ENCODE data around the gene TMEM217. TPM values are rescaled to one million over a fixed set of nuclear protein-coding genes. Genes with fewer than 3 reads are reported as not detected.
A peak's percentile ranks its signal among the peaks of the same experiment; 100 is the strongest.
"Not testable (repeated sequence)": the region's sequence is repeated elsewhere in the genome, so short reads cannot be mapped to it uniquely, and the experiment has no call there.

The TMEM217 gene
- total and polyA plus RNA-seq, 2 experiments from 2014 or later: 1.3 to 4.5 TPM

- H3K27ac ChIP-seq: no peak overlapping the region
Observed at GRCh38 chr6:37187321-37188022, 70.5 kb downstream of the TMEM217 start.

GRCh38 chr6:37185949-37186720, 71.8 kb downstream of the TMEM217 start:
- H3K4me1 ChIP-seq (ENCODE audit: low read depth); H3K36me3 ChIP-seq; H3K9me3 ChIP-seq (ENCODE audit: low read depth); H3K27ac ChIP-seq; H3K27me3 ChIP-seq; H3K4me3 ChIP-seq; DNase-seq (ENCODE audit: low read depth in 1 of 2, low spot score in 1 of 2): not testable (repeated sequence)

More at GRCh38 chr6:37187321-37188022, 70.5 kb downstream of the TMEM217 start:
- no peak overlapping the region for H3K4me3 ChIP-seq
- no peaks in the 10 kb centered on the region for H3K4me1 ChIP-seq (ENCODE audit: low read depth)
- no peaks in the 10 kb centered on the region for H3K36me3 ChIP-seq
- no peak for TF ChIP-seq CTCF (IDR thresholded peaks at IDR 0.05; ENCODE audit: low read depth, low read length)
- H3K9me3 ChIP-seq (ENCODE audit: low read depth): no peaks in the 10 kb centered on the region
- DNase-seq (ENCODE audit: low read depth in 1 of 2, low spot score in 1 of 2): no peak
- H3K27me3 ChIP-seq: no peaks in the 10 kb centered on the region

GRCh38 chr6:37182736-37183590, 75.0 kb downstream of the TMEM217 start:
- DNase-seq (ENCODE audit: low read depth in 1 of 2, low spot score in 1 of 2): peak in 1 of 2 donors; percentile 65
- Histone ChIP-seq H3K27ac (no peak overlapping the region), H3K9me3 (ENCODE audit: low read depth) (no peaks in the 10 kb centered on the region), H3K4me3 (no peak overlapping the region), H3K36me3 (no peaks in the 10 kb centered on the region), H3K4me1 (ENCODE audit: low read depth) (no peaks in the 10 kb centered on the region), H3K27me3 (no peaks in the 10 kb centered on the region)
- TF ChIP-seq CTCF (IDR thresholded peaks at IDR 0.05; ENCODE audit: low read depth, low read length): no peak

GRCh38 chr6:37180610-37181009, 77.3 kb downstream of the TMEM217 start:
- H3K9me3 ChIP-seq (ENCODE audit: low read depth); H3K4me1 ChIP-seq (ENCODE audit: low read depth): not testable (repeated sequence)

GRCh38 chr6:37180075-37180474, 77.9 kb downstream of the TMEM217 start:
- peaks cover 3% of the 10 kb centered on the region for H3K4me1 ChIP-seq (ENCODE audit: low read depth)
- H3K4me3 ChIP-seq: no peak overlapping the region
- no peaks in the 10 kb centered on the region for H3K27me3 ChIP-seq
- no peaks in the 10 kb centered on the region for H3K9me3 ChIP-seq (ENCODE audit: low read depth)
- peaks cover under 1% of the 10 kb centered on the region for H3K36me3 ChIP-seq
- DNase-seq (ENCODE audit: low read depth in 1 of 2, low spot score in 1 of 2): no peak
- H3K27ac ChIP-seq: no peak overlapping the region
- TF ChIP-seq CTCF (IDR thresholded peaks at IDR 0.05; ENCODE audit: low read depth, low read length): no peak

More at GRCh38 chr6:37180610-37181009, 77.3 kb downstream of the TMEM217 start:
- not testable (repeated sequence) for H3K27ac ChIP-seq; H3K4me3 ChIP-seq; H3K27me3 ChIP-seq; DNase-seq (ENCODE audit: low read depth in 1 of 2, low spot score in 1 of 2); H3K36me3 ChIP-seq

GRCh38 chr6:37177935-37178517, 79.9 kb downstream of the TMEM217 start:
- no peak overlapping the region for H3K27ac ChIP-seq
- H3K4me3 ChIP-seq: no peak overlapping the region
- no peaks in the 10 kb centered on the region for H3K9me3 ChIP-seq (ENCODE audit: low read depth)
- H3K4me1 ChIP-seq (ENCODE audit: low read depth): peaks cover 3% of the 10 kb centered on the region
- peaks cover 18% of the 10 kb centered on the region for H3K36me3 ChIP-seq
- DNase-seq (ENCODE audit: low read depth in 1 of 2, low spot score in 1 of 2): no peak
- TF ChIP-seq CTCF (IDR thresholded peaks at IDR 0.05; ENCODE audit: low read depth, low read length): no peak
- no peaks in the 10 kb centered on the region for H3K27me3 ChIP-seq
